ENCODE results near the gene RGS10.

RGS10 gene

GRCh38 chr10:119575991-119576390 lies 33.5 kb upstream of the RGS10 start:
- Histone ChIP-seq H2AFZ (ENCODE audit: low read length) (no peak overlapping the region), H3K79me2 (ENCODE audit: insufficient read depth, low read length) (no peaks in the 10 kb centered on the region), H4K20me1 (ENCODE audit: insufficient read depth, low read length, poor library complexity, severe bottlenecking) (peaks cover 3% of the 10 kb centered on the region), H3K4me1 (ENCODE audit: insufficient read depth, low read length, poor library complexity, severe bottlenecking) (no peaks in the 10 kb centered on the region), H3K9me2 (replicated peaks; ENCODE audit: low read depth, low read length) (no peaks in the 10 kb centered on the region), H3K4me3 (ENCODE audit: low read length, poor library complexity, severe bottlenecking) (no peak overlapping the region), H3F3A (ENCODE audit: low read depth) (0 out of 2 replicates have a peak, but pooled peaks cover 2% of the 10 kb centered on the region), H3K9ac (ENCODE audit: low read depth, low read length, poor library complexity, severe bottlenecking) (no peak overlapping the region), H3K4me2 (ENCODE audit: low read depth, low read length, poor library complexity, severe bottlenecking) (no peak overlapping the region), H3K36me3 (ENCODE audit: insufficient read depth, low read length) (peaks cover 90% of the 10 kb centered on the region), H3K27me3 (ENCODE audit: insufficient read depth, low read length, poor library complexity, severe bottlenecking) (no peaks in the 10 kb centered on the region), H3K9me3 (ENCODE audit: insufficient read depth, low read depth, low read length) (no peaks in the 10 kb centered on the region)
- TF ChIP-seq EZH2phosphoT487 (IDR thresholded peaks at IDR 0.05; ENCODE audit: borderline replicate concordance) = no peak
- no peak for TF ChIP-seq CTCF (conservative IDR thresholded peaks at IDR 0.05; ENCODE audit: low read length)

- H3K9me3 ChIP-seq (ENCODE audit: insufficient read depth, low read depth, low read length) = no peaks in the 10 kb centered on the region
- H3K4me2 ChIP-seq (ENCODE audit: low read depth, low read length, poor library complexity, severe bottlenecking) = no peak overlapping the region
- no peaks in the 10 kb centered on the region for H3K4me1 ChIP-seq (ENCODE audit: insufficient read depth, low read length, poor library complexity, severe bottlenecking)
- H3K79me2 ChIP-seq (ENCODE audit: insufficient read depth, low read length) = no peaks in the 10 kb centered on the region
- no peak overlapping the region for H3K9ac ChIP-seq (ENCODE audit: low read depth, low read length, poor library complexity, severe bottlenecking)
- peaks cover 85% of the 10 kb centered on the region for H3K36me3 ChIP-seq (ENCODE audit: insufficient read depth, low read length)
- no peak overlapping the region for H2AFZ ChIP-seq (ENCODE audit: low read length)
- TF ChIP-seq CTCF (conservative IDR thresholded peaks at IDR 0.05; ENCODE audit: low read length) (no peak), EZH2phosphoT487 (IDR thresholded peaks at IDR 0.05; ENCODE audit: borderline replicate concordance) (no peak)
- H3K9me2 ChIP-seq (replicated peaks; ENCODE audit: low read depth, low read length) = no peaks in the 10 kb centered on the region
- no peaks in the 10 kb centered on the region for H4K20me1 ChIP-seq (ENCODE audit: insufficient read depth, low read length, poor library complexity, severe bottlenecking)
- H3F3A ChIP-seq (ENCODE audit: low read depth) = 0 out of 2 replicates have a peak, but pooled peaks cover 2% of the 10 kb centered on the region
- no peaks in the 10 kb centered on the region for H3K27me3 ChIP-seq (ENCODE audit: insufficient read depth, low read length, poor library complexity, severe bottlenecking)
- H3K4me3 ChIP-seq (ENCODE audit: low read length, poor library complexity, severe bottlenecking) = no peak overlapping the region
Observed at GRCh38 chr10:119575506-119575905, 33.0 kb upstream of the RGS10 start.

- H3K9ac ChIP-seq (ENCODE audit: low read depth, low read length, poor library complexity, severe bottlenecking) = no peak overlapping the region
- H3K4me2 ChIP-seq (ENCODE audit: low read depth, low read length, poor library complexity, severe bottlenecking) = no peak overlapping the region
- H4K20me1 ChIP-seq (ENCODE audit: insufficient read depth, low read length, poor library complexity, severe bottlenecking) = no peaks in the 10 kb centered on the region
- H2AFZ ChIP-seq (ENCODE audit: low read length) = no peak overlapping the region
- H3K27me3 ChIP-seq (ENCODE audit: insufficient read depth, low read length, poor library complexity, severe bottlenecking) = no peaks in the 10 kb centered on the region
- H3K79me2 ChIP-seq (ENCODE audit: insufficient read depth, low read length) = no peaks in the 10 kb centered on the region
- H3K4me1 ChIP-seq (ENCODE audit: insufficient read depth, low read length, poor library complexity, severe bottlenecking) = no peaks in the 10 kb centered on the region
- TF ChIP-seq CTCF (conservative IDR thresholded peaks at IDR 0.05; ENCODE audit: low read length) = no peak
- no peaks in the 10 kb centered on the region for H3K9me2 ChIP-seq (replicated peaks; ENCODE audit: low read depth, low read length)
- no peaks in the 10 kb centered on the region for H3F3A ChIP-seq (ENCODE audit: low read depth)
- peaks cover 12% of the 10 kb centered on the region; the same call in 1 of the 2 replicates for H3K36me3 ChIP-seq (ENCODE audit: insufficient read depth, low read length)
- H3K4me3 ChIP-seq (ENCODE audit: low read length, poor library complexity, severe bottlenecking) = no peak overlapping the region
- no peaks in the 10 kb centered on the region for H3K9me3 ChIP-seq (ENCODE audit: insufficient read depth, low read depth, low read length)
Observed at GRCh38 chr10:119567978-119568377, 25.5 kb upstream of the RGS10 start.
